Measurements from ENCODE around the gene SBSN.

DNA sequence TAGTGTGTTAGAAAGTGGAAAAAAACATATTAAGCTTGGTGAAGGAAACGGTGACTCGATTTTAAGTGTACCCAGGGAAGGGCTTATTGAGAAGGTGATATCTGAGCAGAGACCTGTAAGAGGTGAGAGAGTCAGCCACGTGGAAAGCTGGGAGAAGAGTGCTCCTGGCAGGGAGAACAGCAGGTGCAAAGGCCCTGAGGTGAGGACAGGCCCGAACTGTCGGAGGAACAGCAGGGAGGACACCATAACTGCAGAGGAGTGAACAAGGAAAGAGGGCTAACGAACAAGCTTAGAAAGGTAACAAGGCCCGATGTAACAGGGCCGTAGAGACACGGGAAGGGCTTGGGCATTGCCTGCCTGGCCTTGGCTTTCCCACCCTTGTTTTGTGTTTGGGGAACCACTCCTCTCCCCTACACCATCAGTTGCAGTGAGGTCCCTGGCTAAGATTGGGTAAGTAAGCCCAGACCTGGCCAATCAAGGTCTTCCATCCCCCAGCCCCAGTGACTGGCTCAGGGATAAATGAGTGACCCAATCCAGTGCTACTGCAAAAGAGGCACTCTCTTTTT lies 28.0 kb upstream of the SBSN start:
- no peak for TF ChIP-seq EZH2phosphoT487 (IDR thresholded peaks at IDR 0.05; ENCODE audit: insufficient read depth, low read depth)
- TF ChIP-seq EZH2 (IDR thresholded peaks at IDR 0.05; ENCODE audit: insufficient read depth, poor library complexity, severe bottlenecking): no peak

Data from GM23248 (cell line).